B cell (primary cell): ENCODE measurements around the gene HSPBAP1.

Experiments used
- CTCF ChIP-seq: fragments of 200-600 bp; IDR thresholded peaks from one replicate; pipeline ENCODE4 v1.8.0; 2022; ENCODE audit warnings: antibody characterized with exemption, mild to moderate bottlenecking
- EZH2 ChIP-seq: IDR thresholded peaks from 2 replicates; pipeline ENCODE4 v1.6.1; 2012; ENCODE audit warnings: borderline replicate concordance, low read depth, mild to moderate bottlenecking, moderate library complexity, low read length; ENCODE audit not compliant: insufficient read depth, poor library complexity, severe bottlenecking

- TF ChIP-seq CTCF (no peak), EZH2 (no peak)
These were observed 800 bp upstream of the HSPBAP1 start for GRCh38 chr3:122794483-122794778.
